K562 (cell line): ENCODE data around the gene SYT6.
"Not testable (repeated sequence)": the region's sequence is repeated elsewhere in the genome, so short reads cannot be mapped to it uniquely, and the experiment has no call there.

Experiments used
- POLR2A ChIP-seq: fragments of 450-650 bp; conservative IDR thresholded peaks from 2 replicates; pipeline ENCODE4 v1.6.1; 2016
- SIN3A ChIP-seq, 2 experiments: fragments of 150-350 bp in 1 of 2; IDR thresholded peaks; 2 replicates each; pipeline ENCODE4 v1.6.1; 2011 to 2016; ENCODE audit warnings: borderline replicate concordance in 2 of 2, low read depth in 2 of 2, low read length in 2 of 2, mild to moderate bottlenecking in 2 of 2, moderate library complexity in 2 of 2; ENCODE audit not compliant: control insufficient read depth in 1 of 2
- SNRNP70 ChIP-seq: fragments of 200-400 bp; formaldehyde crosslinking; optimal IDR thresholded peaks from 2 replicates; pipeline ENCODE3; 2017; ENCODE audit warnings: low read depth, low read length
- ZNF274 ChIP-seq: IDR thresholded peaks from 2 replicates; pipeline ENCODE4 v1.6.1; 2011; ENCODE audit warnings: low read depth, mild to moderate bottlenecking, low read length, moderate library complexity, borderline replicate concordance

- TF ChIP-seq SIN3A (IDR thresholded peaks at IDR 0.05; ENCODE audit: borderline replicate concordance in 2 of 2, control insufficient read depth in 1 of 2, low read depth in 2 of 2, low read length in 2 of 2); POLR2A; SNRNP70; ZNF274: not testable (repeated sequence)
Measured at GRCh38 chr1:114065671-114066070, 88.0 kb downstream of the SYT6 start.
